ENCODE data around the gene MACROD1. TPM values are rescaled to one million over a fixed set of nuclear protein-coding genes. Genes with fewer than 3 reads are reported as not detected.
A peak's percentile ranks its signal among the peaks of the same experiment; 100 is the strongest.
"Not testable (repeated sequence)": the region's sequence is repeated elsewhere in the genome, so short reads cannot be mapped to it uniquely, and the experiment has no call there.

MACROD1 gene
- total RNA-seq, 1 experiment from 2014 or later = 30.9 TPM

DNA sequence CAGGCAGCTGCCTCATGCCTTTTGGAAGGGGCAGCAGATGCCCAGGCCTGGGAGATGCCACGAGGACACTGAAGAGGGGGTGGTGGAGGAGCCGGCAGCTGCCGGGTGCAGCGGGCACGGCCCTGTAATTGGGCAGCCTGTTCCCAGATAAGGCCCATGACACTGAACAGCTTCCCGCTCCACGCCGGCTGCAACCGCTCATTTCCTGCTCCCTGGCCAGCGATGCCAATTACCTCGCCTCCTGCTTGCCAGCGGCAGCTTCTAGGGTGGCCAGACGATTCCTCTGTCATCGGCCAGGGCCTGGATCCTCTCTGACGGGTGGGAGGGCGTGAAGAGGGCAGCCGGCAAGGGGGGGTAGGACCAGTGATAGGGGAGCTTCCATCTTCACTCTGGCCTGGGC, 107.4 kb downstream of the MACROD1 start:
- Histone ChIP-seq H3K4me3 (ENCODE audit: insufficient read depth, low read depth, low read length) (no peak overlapping the region), H3K36me3 (replicated peaks; ENCODE audit: control insufficient read depth, insufficient read depth, low read length) (no peaks in the 10 kb centered on the region), H3K27me3 (ENCODE audit: control insufficient read depth, insufficient read depth, low read length) (peaks cover 27% of the 10 kb centered on the region)
- no peak for DNase-seq

- no peak overlapping the region for H3K4me3 ChIP-seq (ENCODE audit: insufficient read depth, low read depth, low read length)
- peaks cover 26% of the 10 kb centered on the region for H3K27me3 ChIP-seq (ENCODE audit: control insufficient read depth, insufficient read depth, low read length)
- DNase-seq = no peak
- no peaks in the 10 kb centered on the region for H3K36me3 ChIP-seq (replicated peaks; ENCODE audit: control insufficient read depth, insufficient read depth, low read length)
These were observed 108.0 kb downstream of the MACROD1 start for GRCh38 chr11:64057890-64058289.

- DNase-seq = no peak
- peaks cover 19% of the 10 kb centered on the region for H3K27me3 ChIP-seq (ENCODE audit: control insufficient read depth, insufficient read depth, low read length)
- H3K4me3 ChIP-seq (ENCODE audit: insufficient read depth, low read depth, low read length) = no peak overlapping the region
- H3K36me3 ChIP-seq (replicated peaks; ENCODE audit: control insufficient read depth, insufficient read depth, low read length) = no peaks in the 10 kb centered on the region
These were observed 109.1 kb downstream of the MACROD1 start for GRCh38 chr11:64056861-64057260.

GRCh38 chr11:64056213-64056785, 109.6 kb downstream of the MACROD1 start:
- no peak overlapping the region for H3K4me3 ChIP-seq (ENCODE audit: insufficient read depth, low read depth, low read length)
- DNase-seq = no peak
- peaks cover 19% of the 10 kb centered on the region for H3K27me3 ChIP-seq (ENCODE audit: control insufficient read depth, insufficient read depth, low read length)

GRCh38 chr11:64055077-64055476, 110.8 kb downstream of the MACROD1 start:
- Histone ChIP-seq H3K27me3 (ENCODE audit: control insufficient read depth, insufficient read depth, low read length) (peaks cover 8% of the 10 kb centered on the region), H3K36me3 (replicated peaks; ENCODE audit: control insufficient read depth, insufficient read depth, low read length) (no peaks in the 10 kb centered on the region), H3K4me3 (ENCODE audit: insufficient read depth, low read depth, low read length) (no peak overlapping the region)
- no peak for DNase-seq

More at GRCh38 chr11:64056213-64056785, 109.6 kb downstream of the MACROD1 start:
- no peaks in the 10 kb centered on the region for H3K36me3 ChIP-seq (replicated peaks; ENCODE audit: control insufficient read depth, insufficient read depth, low read length)

- peak; percentile 97 for DNase-seq
- Histone ChIP-seq H3K27me3 (ENCODE audit: control insufficient read depth, insufficient read depth, low read length) (peaks cover 2% of the 10 kb centered on the region; the same call in 1 of the 2 replicates), H3K36me3 (replicated peaks; ENCODE audit: control insufficient read depth, insufficient read depth, low read length) (no peaks in the 10 kb centered on the region), H3K4me3 (ENCODE audit: insufficient read depth, low read depth, low read length) (no peak overlapping the region)
These were observed 112.2 kb downstream of the MACROD1 start for GRCh38 chr11:64053699-64054098.

DNA sequence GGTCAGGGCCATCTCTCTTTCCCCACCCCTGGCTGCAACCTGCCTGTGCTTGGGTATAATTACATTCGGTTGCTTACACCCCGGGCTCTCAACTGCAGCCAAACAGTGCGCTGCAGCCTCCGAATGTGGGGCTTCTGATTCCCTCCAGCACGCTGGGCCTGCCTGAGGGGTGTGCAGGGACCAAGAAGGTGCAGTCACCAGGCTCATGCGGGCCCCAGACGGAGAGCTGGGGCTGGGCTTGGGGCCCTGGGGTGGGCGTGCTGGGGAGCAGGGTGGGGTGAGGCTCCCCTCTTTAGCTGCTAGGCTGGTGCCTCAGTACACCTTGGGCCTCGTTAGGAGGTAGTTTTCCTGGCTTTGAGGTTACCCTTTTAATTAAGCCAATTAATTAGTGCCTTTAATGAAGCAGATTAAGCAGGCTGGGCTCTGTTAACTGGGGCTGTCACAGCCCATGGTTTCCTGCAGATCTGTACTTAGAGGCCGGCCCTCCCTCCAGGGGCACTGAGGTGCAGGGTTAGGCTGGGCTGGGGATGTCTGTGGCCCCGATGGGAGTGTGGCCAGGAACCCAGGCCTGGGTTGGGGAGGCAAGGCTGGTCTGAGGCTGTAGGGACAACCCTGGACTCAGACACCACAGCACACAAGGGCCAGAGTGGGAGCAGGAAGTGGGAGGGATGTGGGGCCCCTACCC, 112.8 kb downstream of the MACROD1 start:
- H3K27me3 ChIP-seq (ENCODE audit: control insufficient read depth, insufficient read depth, low read length) = peaks cover 2% of the 10 kb centered on the region; the same call in 1 of the 2 replicates

GRCh38 chr11:64052436-64052835, 113.5 kb downstream of the MACROD1 start:
- Histone ChIP-seq H3K27me3 (ENCODE audit: control insufficient read depth, insufficient read depth, low read length) (peaks cover 2% of the 10 kb centered on the region; the same call in 1 of the 2 replicates), H3K4me3 (ENCODE audit: insufficient read depth, low read depth, low read length) (no peak overlapping the region), H3K36me3 (replicated peaks; ENCODE audit: control insufficient read depth, insufficient read depth, low read length) (no peaks in the 10 kb centered on the region)
- peak; percentile 63 for DNase-seq

More for the DNA sequence above, 112.8 kb downstream of the MACROD1 start:
- no peaks in the 10 kb centered on the region for H3K36me3 ChIP-seq (replicated peaks; ENCODE audit: control insufficient read depth, insufficient read depth, low read length)
- no peak overlapping the region for H3K4me3 ChIP-seq (ENCODE audit: insufficient read depth, low read depth, low read length)
- peak; percentile 75 for DNase-seq

DNA sequence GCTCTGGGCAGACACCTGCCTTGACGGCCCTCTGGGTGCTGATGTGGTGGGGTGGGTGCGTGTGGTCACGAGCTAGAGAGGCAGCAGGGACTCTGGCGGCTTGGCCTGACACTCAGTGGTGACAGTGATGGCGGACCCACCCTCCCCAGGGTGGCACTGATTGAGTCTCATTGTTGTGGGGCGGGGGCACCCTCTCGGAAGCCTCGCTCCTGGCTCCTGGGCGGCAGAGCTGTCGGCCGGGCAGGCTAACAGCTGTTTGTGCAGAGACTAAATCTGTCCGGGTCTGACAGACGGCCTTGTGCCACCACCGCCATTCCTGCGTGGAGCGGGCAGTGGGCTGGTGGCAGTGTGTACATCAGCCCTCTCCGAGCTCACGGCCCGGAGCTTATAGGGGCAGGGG, 114.6 kb downstream of the MACROD1 start:
- Histone ChIP-seq H3K4me3 (ENCODE audit: insufficient read depth, low read depth, low read length) (no peak overlapping the region), H3K27me3 (ENCODE audit: control insufficient read depth, insufficient read depth, low read length) (peaks cover 2% of the 10 kb centered on the region; the same call in 1 of the 2 replicates), H3K36me3 (replicated peaks; ENCODE audit: control insufficient read depth, insufficient read depth, low read length) (no peaks in the 10 kb centered on the region)
- no peak for DNase-seq

GRCh38 chr11:64049509-64049908, 116.4 kb downstream of the MACROD1 start:
- Histone ChIP-seq H3K36me3 (replicated peaks; ENCODE audit: control insufficient read depth, insufficient read depth, low read length) (no peaks in the 10 kb centered on the region), H3K4me3 (ENCODE audit: insufficient read depth, low read depth, low read length) (no peak overlapping the region), H3K27me3 (ENCODE audit: control insufficient read depth, insufficient read depth, low read length) (no peaks in the 10 kb centered on the region; the same call in 1 of the 2 replicates)
- DNase-seq = no peak

DNA sequence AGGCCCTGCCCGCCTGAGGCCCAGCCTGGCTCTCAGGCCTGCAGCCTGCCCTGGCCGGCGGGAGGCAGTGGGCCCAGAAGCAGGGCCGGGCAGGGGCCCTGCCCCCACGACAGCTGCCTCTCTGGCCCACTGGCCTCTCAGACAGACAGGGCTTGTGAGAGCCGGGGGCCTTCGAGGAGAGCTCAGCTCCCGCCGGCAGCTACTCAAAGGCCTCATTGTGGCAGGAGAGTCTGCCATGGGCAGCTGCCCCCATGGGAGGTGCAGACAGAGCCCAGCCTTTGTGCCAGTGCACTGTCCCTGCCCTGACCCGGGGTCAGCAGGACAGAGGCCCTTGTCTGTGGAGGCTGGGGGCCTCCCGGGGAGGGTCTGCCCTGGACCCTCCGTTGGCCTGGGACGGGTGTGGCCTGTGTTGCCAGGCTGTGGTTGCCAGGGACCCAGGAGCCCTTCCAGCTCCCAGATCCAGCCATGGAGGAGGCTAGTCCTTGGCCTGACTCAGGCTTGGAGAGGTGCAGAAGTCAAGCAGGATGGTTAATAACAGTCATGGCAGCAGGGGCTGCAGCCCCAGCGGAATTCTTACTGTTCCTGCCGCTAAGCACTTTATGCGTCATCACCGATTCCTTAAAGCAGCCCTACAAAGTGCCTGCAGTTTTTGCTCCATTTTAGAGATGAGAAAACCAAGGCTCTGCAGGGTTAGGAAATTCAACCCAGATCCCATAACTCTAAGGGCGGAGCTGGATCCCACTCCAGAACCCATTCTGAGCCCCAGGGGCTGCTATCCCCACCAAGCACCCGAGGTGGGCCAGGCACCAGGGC, 117.7 kb downstream of the MACROD1 start:
- Histone ChIP-seq H3K36me3 (replicated peaks; ENCODE audit: control insufficient read depth, insufficient read depth, low read length) (no peaks in the 10 kb centered on the region), H3K4me3 (ENCODE audit: insufficient read depth, low read depth, low read length) (no peak overlapping the region), H3K27me3 (ENCODE audit: control insufficient read depth, insufficient read depth, low read length) (no peaks in the 10 kb centered on the region; the same call in 1 of the 2 replicates)
- peak; percentile 69 for DNase-seq

DNA sequence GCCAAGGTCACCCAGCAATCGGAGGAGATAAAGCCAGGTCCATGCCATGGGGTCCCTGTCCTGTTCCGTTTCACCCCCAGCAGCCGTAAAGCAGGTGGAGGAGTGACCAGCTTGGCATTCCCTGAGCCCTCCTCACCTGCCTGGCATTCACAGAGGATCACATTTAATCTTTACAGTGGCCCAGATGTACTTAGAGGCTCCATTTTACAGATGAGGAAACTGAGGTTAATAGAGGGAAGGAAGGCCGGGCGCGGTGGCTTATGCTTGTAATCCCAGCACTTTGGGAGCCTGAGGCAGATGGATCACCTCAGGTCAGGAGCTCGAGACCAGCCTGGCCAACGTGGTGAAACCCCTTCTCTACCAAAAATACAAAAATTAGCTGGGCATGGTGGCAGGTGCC, 118.5 kb downstream of the MACROD1 start:
- H3K36me3 ChIP-seq (replicated peaks; ENCODE audit: control insufficient read depth, insufficient read depth, low read length); DNase-seq; H3K4me3 ChIP-seq (ENCODE audit: insufficient read depth, low read depth, low read length); H3K27me3 ChIP-seq (ENCODE audit: control insufficient read depth, insufficient read depth, low read length): not testable (repeated sequence)

DNA sequence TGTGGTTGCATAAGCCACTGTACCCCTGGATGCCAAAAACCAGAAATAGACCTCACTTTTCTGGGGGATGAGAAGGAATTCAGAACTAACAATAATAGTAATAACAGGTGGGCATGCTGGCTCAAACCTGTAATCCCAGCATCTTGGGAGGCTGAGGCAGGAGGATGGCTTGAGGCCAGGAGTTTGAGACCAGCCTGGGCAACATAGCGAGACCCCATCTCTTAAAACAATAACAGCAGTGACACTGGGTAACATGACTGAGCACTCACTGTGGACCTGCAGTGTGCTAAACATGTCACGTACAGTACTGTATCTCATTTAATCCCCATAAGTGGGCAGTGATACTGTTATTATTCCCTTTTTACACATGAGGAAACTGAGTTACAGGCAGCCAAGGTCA, 120.2 kb downstream of the MACROD1 start:
- no peak overlapping the region for H3K4me3 ChIP-seq (ENCODE audit: insufficient read depth, low read depth, low read length)
- H3K36me3 ChIP-seq (replicated peaks; ENCODE audit: control insufficient read depth, insufficient read depth, low read length) = no peaks in the 10 kb centered on the region
- H3K27me3 ChIP-seq (ENCODE audit: control insufficient read depth, insufficient read depth, low read length) = peaks cover 2% of the 10 kb centered on the region; the same call in 1 of the 2 replicates
- no peak for DNase-seq

GRCh38 chr11:64044730-64045393, 121.1 kb downstream of the MACROD1 start:
- Histone ChIP-seq H3K36me3 (replicated peaks; ENCODE audit: control insufficient read depth, insufficient read depth, low read length) (no peaks in the 10 kb centered on the region), H3K27me3 (ENCODE audit: control insufficient read depth, insufficient read depth, low read length) (peaks cover 3% of the 10 kb centered on the region; the same call in 1 of the 2 replicates), H3K4me3 (ENCODE audit: insufficient read depth, low read depth, low read length) (no peak overlapping the region)
- no peak for DNase-seq
